ENCODE measurements around the gene KRTAP2-1. TPM values are rescaled to one million over a fixed set of nuclear protein-coding genes. Genes with fewer than 3 reads are reported as not detected.

Gene KRTAP2-1
- total and polyA plus RNA-seq, 5 donors from 2014 or later: not detected

- no peaks in the 10 kb centered on the region for H3K9me3 Mint-ChIP-seq
- Histone ChIP-seq H3K27me3 (ENCODE audit: control insufficient read depth, insufficient read depth, low read length) (peaks cover 15% of the 10 kb centered on the region), H3K9me3 (ENCODE audit: control insufficient read depth in 2 of 2, low read length in 2 of 2) (no peaks in the 10 kb centered on the region), H3K36me3 (ENCODE audit: control insufficient read depth, insufficient read depth, low read length) (no peaks in the 10 kb centered on the region), H3K4me3 (ENCODE audit: low read depth, low read length) (no peak overlapping the region), H3K27ac (ENCODE audit: insufficient read depth, low read length, poor library complexity, severe bottlenecking) (no peak overlapping the region), H3K4me1 (ENCODE audit: control insufficient read depth, insufficient read depth, low read length, poor library complexity, severe bottlenecking) (no peaks in the 10 kb centered on the region)
- no peaks in the 10 kb centered on the region for H3K36me3 Mint-ChIP-seq
- H3K4me3 Mint-ChIP-seq: no peak overlapping the region
- ATAC-seq (ENCODE audit: low read depth in 2 of 2): no peak
- H3K4me1 Mint-ChIP-seq: no peaks in the 10 kb centered on the region
- no peak overlapping the region for H3K27ac Mint-ChIP-seq
- peaks cover 16% of the 10 kb centered on the region for H3K27me3 Mint-ChIP-seq
- DNase-seq: no peak
Observed at GRCh38 chr17:41016578-41017215, 30.4 kb downstream of the KRTAP2-1 start.

DNA sequence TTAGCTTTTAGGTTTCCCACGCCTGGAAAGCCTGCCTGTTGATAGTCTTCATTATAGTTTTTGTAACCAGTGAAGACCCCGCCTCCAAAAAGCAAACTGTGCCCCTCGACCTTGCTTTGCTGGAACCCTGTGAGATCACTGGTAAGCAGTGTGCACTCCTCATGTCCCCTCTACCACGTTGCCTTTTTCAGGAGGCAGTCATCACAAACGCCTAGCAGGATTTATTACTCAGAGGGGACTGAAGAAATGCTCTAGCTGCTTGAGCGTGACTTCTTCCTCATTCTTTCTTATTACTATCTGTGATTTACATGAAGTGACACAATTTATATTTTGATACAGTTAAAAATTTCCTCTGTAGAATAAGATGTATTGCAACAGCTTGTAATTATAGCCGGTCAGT, 31.7 kb downstream of the KRTAP2-1 start:
- ATAC-seq (ENCODE audit: low read depth in 2 of 2) (no peak), DNase-seq (no peak)
- Histone ChIP-seq H3K9me3 (ENCODE audit: control insufficient read depth in 2 of 2, low read length in 2 of 2) (no peaks in the 10 kb centered on the region), H3K27me3 (ENCODE audit: control insufficient read depth, insufficient read depth, low read length) (peaks cover 13% of the 10 kb centered on the region), H3K36me3 (ENCODE audit: control insufficient read depth, insufficient read depth, low read length) (no peaks in the 10 kb centered on the region), H3K4me3 (ENCODE audit: low read depth, low read length) (no peak overlapping the region), H3K4me1 (ENCODE audit: control insufficient read depth, insufficient read depth, low read length, poor library complexity, severe bottlenecking) (no peaks in the 10 kb centered on the region), H3K27ac (ENCODE audit: insufficient read depth, low read length, poor library complexity, severe bottlenecking) (no peak overlapping the region)
- H3K4me3 Mint-ChIP-seq: no peak overlapping the region
- H3K36me3 Mint-ChIP-seq: no peaks in the 10 kb centered on the region
- peaks cover 24% of the 10 kb centered on the region for H3K27me3 Mint-ChIP-seq
- no peak overlapping the region for H3K27ac Mint-ChIP-seq
- H3K9me3 Mint-ChIP-seq: no peaks in the 10 kb centered on the region
- no peaks in the 10 kb centered on the region for H3K4me1 Mint-ChIP-seq

DNA sequence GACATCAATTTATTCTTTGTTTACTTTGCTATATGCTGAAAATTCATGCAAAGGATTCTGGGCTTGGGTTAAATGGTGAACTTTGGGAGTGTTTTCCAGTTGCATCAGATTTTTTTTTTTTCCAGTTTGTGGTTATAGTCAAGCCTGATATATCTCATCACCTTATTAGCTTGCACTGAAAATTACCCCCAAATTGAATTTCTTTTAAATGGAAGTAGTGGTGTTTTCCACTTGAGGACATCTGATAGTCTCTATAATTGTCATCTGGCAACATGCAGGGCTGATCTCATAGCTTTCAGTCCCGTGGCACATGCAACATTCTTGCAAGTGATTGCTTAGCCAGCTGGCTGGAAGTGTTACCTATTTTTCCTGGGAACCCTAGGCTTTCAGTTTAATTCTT, 33.5 kb downstream of the KRTAP2-1 start:
- Histone ChIP-seq H3K27me3 (ENCODE audit: control insufficient read depth, insufficient read depth, low read length) (peaks cover 9% of the 10 kb centered on the region), H3K4me1 (ENCODE audit: control insufficient read depth, insufficient read depth, low read length, poor library complexity, severe bottlenecking) (no peaks in the 10 kb centered on the region), H3K9me3 (ENCODE audit: control insufficient read depth in 2 of 2, low read length in 2 of 2) (no peaks in the 10 kb centered on the region), H3K4me3 (ENCODE audit: low read depth, low read length) (no peak overlapping the region), H3K27ac (ENCODE audit: insufficient read depth, low read length, poor library complexity, severe bottlenecking) (no peak overlapping the region), H3K36me3 (ENCODE audit: control insufficient read depth, insufficient read depth, low read length) (no peaks in the 10 kb centered on the region)
- no peak overlapping the region for H3K4me3 Mint-ChIP-seq
- DNase-seq (no peak), ATAC-seq (ENCODE audit: low read depth in 2 of 2) (no peak)
- no peaks in the 10 kb centered on the region for H3K36me3 Mint-ChIP-seq
- H3K9me3 Mint-ChIP-seq: no peaks in the 10 kb centered on the region
- no peak overlapping the region for H3K27ac Mint-ChIP-seq
- H3K4me1 Mint-ChIP-seq: no peaks in the 10 kb centered on the region
- H3K27me3 Mint-ChIP-seq: peaks cover 23% of the 10 kb centered on the region

DNA sequence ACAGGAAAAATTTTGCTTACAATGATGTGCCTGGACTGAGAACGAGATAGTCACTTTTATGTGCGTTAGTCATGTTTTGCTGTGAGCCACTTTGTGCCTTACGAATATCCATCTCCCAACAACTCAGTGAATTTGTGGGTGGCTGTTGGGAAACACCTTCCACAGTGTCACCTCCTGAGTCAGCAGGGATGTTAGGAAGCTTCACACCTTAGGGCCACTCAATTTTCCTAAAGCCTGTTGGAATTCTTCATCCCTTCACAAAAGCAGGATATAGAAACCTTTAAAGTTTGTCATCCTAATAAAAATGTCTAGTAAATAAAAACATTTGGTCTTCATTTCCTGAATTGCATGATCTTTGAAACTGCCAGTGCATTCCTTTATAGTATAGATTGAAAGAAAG, 33.9 kb downstream of the KRTAP2-1 start:
- Mint-ChIP-seq H3K9me3 (no peaks in the 10 kb centered on the region), H3K36me3 (no peaks in the 10 kb centered on the region), H3K4me1 (no peaks in the 10 kb centered on the region), H3K27me3 (peaks cover 27% of the 10 kb centered on the region), H3K4me3 (no peak overlapping the region), H3K27ac (no peak overlapping the region)
- no peak for ATAC-seq (ENCODE audit: low read depth in 2 of 2)
- no peak overlapping the region for H3K4me3 ChIP-seq (ENCODE audit: low read depth, low read length)
- no peak overlapping the region for H3K27ac ChIP-seq (ENCODE audit: insufficient read depth, low read length, poor library complexity, severe bottlenecking)
- H3K4me1 ChIP-seq (ENCODE audit: control insufficient read depth, insufficient read depth, low read length, poor library complexity, severe bottlenecking): no peaks in the 10 kb centered on the region
- no peaks in the 10 kb centered on the region for H3K36me3 ChIP-seq (ENCODE audit: control insufficient read depth, insufficient read depth, low read length)
- no peak for DNase-seq
- peaks cover 6% of the 10 kb centered on the region for H3K27me3 ChIP-seq (ENCODE audit: control insufficient read depth, insufficient read depth, low read length)
- no peaks in the 10 kb centered on the region for H3K9me3 ChIP-seq (ENCODE audit: control insufficient read depth in 2 of 2, low read length in 2 of 2)

GRCh38 chr17:41012326-41013120, 34.6 kb downstream of the KRTAP2-1 start:
- Histone ChIP-seq H3K27me3 (ENCODE audit: control insufficient read depth, insufficient read depth, low read length) (peaks cover 6% of the 10 kb centered on the region), H3K4me1 (ENCODE audit: control insufficient read depth, insufficient read depth, low read length, poor library complexity, severe bottlenecking) (no peaks in the 10 kb centered on the region), H3K9me3 (ENCODE audit: control insufficient read depth in 2 of 2, low read length in 2 of 2) (no peaks in the 10 kb centered on the region), H3K4me3 (ENCODE audit: low read depth, low read length) (no peak overlapping the region), H3K27ac (ENCODE audit: insufficient read depth, low read length, poor library complexity, severe bottlenecking) (no peak overlapping the region), H3K36me3 (ENCODE audit: control insufficient read depth, insufficient read depth, low read length) (no peaks in the 10 kb centered on the region)
- Mint-ChIP-seq H3K27me3 (peaks cover 25% of the 10 kb centered on the region), H3K36me3 (no peaks in the 10 kb centered on the region), H3K9me3 (no peaks in the 10 kb centered on the region), H3K4me1 (no peaks in the 10 kb centered on the region), H3K27ac (no peak overlapping the region), H3K4me3 (no peak overlapping the region)
- ATAC-seq (ENCODE audit: low read depth in 2 of 2) (no peak), DNase-seq (no peak)

DNA sequence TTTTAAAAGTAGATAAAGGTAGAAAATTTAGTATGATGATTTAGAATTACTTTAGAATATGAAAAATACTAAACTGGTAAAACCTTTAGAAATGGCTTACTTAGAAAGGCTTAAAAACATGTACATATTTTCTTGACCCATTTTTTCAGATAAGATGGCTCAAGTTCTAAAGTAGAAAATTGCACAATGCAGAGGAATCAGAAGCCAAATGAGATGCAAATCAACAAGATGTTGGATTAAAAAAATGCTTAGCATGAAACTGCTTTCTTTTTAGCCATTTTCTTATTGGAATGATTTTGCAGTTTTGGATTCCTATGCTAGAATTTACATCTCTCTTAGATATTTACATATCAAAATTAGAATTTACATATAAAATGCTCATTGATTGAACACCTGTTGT, 36.7 kb downstream of the KRTAP2-1 start:
- Histone ChIP-seq H3K27me3 (ENCODE audit: control insufficient read depth, insufficient read depth, low read length) (peaks cover 5% of the 10 kb centered on the region), H3K4me1 (ENCODE audit: control insufficient read depth, insufficient read depth, low read length, poor library complexity, severe bottlenecking) (no peaks in the 10 kb centered on the region), H3K4me3 (ENCODE audit: low read depth, low read length) (no peak overlapping the region), H3K36me3 (ENCODE audit: control insufficient read depth, insufficient read depth, low read length) (no peaks in the 10 kb centered on the region), H3K27ac (ENCODE audit: insufficient read depth, low read length, poor library complexity, severe bottlenecking) (no peak overlapping the region), H3K9me3 (ENCODE audit: control insufficient read depth in 2 of 2, low read length in 2 of 2) (no peaks in the 10 kb centered on the region)
- Mint-ChIP-seq H3K27me3 (peaks cover 29% of the 10 kb centered on the region), H3K27ac (no peak overlapping the region), H3K4me3 (no peak overlapping the region), H3K9me3 (no peaks in the 10 kb centered on the region), H3K4me1 (no peaks in the 10 kb centered on the region), H3K36me3 (no peaks in the 10 kb centered on the region)
- no peak for DNase-seq
- no peak for ATAC-seq (ENCODE audit: low read depth in 2 of 2)

- no peaks in the 10 kb centered on the region for H3K36me3 Mint-ChIP-seq
Observed at GRCh38 chr17:41009936-41010335, 37.2 kb downstream of the KRTAP2-1 start.

GRCh38 chr17:41009301-41009760, 37.8 kb downstream of the KRTAP2-1 start:
- H3K36me3 Mint-ChIP-seq: no peaks in the 10 kb centered on the region
- Histone ChIP-seq H3K4me1 (ENCODE audit: control insufficient read depth, insufficient read depth, low read length, poor library complexity, severe bottlenecking) (no peaks in the 10 kb centered on the region), H3K27me3 (ENCODE audit: control insufficient read depth, insufficient read depth, low read length) (peaks cover 3% of the 10 kb centered on the region), H3K4me3 (ENCODE audit: low read depth, low read length) (no peak overlapping the region), H3K36me3 (ENCODE audit: control insufficient read depth, insufficient read depth, low read length) (no peaks in the 10 kb centered on the region), H3K9me3 (ENCODE audit: control insufficient read depth in 2 of 2, low read length in 2 of 2) (no peaks in the 10 kb centered on the region), H3K27ac (ENCODE audit: insufficient read depth, low read length, poor library complexity, severe bottlenecking) (no peak overlapping the region)
- H3K4me3 Mint-ChIP-seq: no peak overlapping the region
- no peaks in the 10 kb centered on the region for H3K4me1 Mint-ChIP-seq
- H3K27ac Mint-ChIP-seq: no peak overlapping the region
- peaks cover 32% of the 10 kb centered on the region for H3K27me3 Mint-ChIP-seq
- ATAC-seq (ENCODE audit: low read depth in 2 of 2) (no peak), DNase-seq (no peak)
- H3K9me3 Mint-ChIP-seq: no peaks in the 10 kb centered on the region

More at GRCh38 chr17:41009936-41010335, 37.2 kb downstream of the KRTAP2-1 start:
- Histone ChIP-seq H3K36me3 (ENCODE audit: control insufficient read depth, insufficient read depth, low read length) (no peaks in the 10 kb centered on the region), H3K27me3 (ENCODE audit: control insufficient read depth, insufficient read depth, low read length) (peaks cover 3% of the 10 kb centered on the region), H3K4me3 (ENCODE audit: low read depth, low read length) (no peak overlapping the region), H3K27ac (ENCODE audit: insufficient read depth, low read length, poor library complexity, severe bottlenecking) (no peak overlapping the region), H3K4me1 (ENCODE audit: control insufficient read depth, insufficient read depth, low read length, poor library complexity, severe bottlenecking) (no peaks in the 10 kb centered on the region), H3K9me3 (ENCODE audit: control insufficient read depth in 2 of 2, low read length in 2 of 2) (no peaks in the 10 kb centered on the region)
- no peak overlapping the region for H3K4me3 Mint-ChIP-seq
- H3K27ac Mint-ChIP-seq: no peak overlapping the region
- H3K9me3 Mint-ChIP-seq: no peaks in the 10 kb centered on the region
- ATAC-seq (ENCODE audit: low read depth in 2 of 2) (no peak), DNase-seq (no peak)
- peaks cover 29% of the 10 kb centered on the region for H3K27me3 Mint-ChIP-seq
- no peaks in the 10 kb centered on the region for H3K4me1 Mint-ChIP-seq

Measured in CD4-positive, CD25-positive, alpha-beta regulatory T cell (primary cell).